ACHN (cell line): Measurements from ENCODE around the gene TLNRD1.
"Not testable (repeated sequence)": the region's sequence is repeated elsewhere in the genome, so short reads cannot be mapped to it uniquely, and the experiment has no call there.

Source experiments
- DNase-seq: peaks from one replicate; pipeline ENCODE4 v3.0.0-alpha.2; 2015
- in situ Hi-C: cut with HindIII; loops from 2 replicates; pipeline ENCODE4 v1.10.0; 2017; ENCODE audit warnings: low sequenced_read_pairs, low pct_ligation_motif_present, low pct_unique_long_range_greater_than_20kb

Gene TLNRD1

DNA sequence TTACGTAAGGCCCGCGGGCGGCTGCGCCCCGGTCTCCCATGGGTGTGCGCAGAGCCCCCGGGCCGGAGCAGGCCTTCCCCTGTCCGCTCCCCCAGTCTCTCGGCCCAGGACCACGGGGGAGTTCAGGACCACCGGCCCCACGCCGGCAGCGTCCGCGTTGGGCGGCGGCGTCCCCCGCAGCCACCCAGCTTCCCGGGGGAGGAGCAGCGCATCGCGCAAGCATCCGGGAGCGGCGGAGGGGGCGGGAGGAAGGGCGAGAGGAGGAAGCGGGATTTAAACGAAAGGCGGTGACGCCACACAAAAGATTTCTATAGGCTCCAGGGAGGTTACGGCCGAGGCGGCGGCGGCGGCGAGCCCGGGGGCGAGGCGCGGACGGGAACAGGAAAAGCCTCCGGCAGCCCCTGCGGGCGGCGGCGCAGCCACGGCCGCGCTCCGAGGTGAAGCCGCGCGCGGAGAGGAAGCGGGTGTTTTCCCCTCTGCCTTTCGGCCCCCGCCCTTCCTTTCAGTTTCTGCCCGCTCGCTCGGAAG, at the start of gene TLNRD1:
TSS of gene TLNRD1 (plus strand) at position 300 of the 528 bp plus-strand sequence. CDS start 1,349 bp downstream, outside the sequence.
- in situ Hi-C loops = no loop called here
- peak; percentile 88 for DNase-seq

DNA sequence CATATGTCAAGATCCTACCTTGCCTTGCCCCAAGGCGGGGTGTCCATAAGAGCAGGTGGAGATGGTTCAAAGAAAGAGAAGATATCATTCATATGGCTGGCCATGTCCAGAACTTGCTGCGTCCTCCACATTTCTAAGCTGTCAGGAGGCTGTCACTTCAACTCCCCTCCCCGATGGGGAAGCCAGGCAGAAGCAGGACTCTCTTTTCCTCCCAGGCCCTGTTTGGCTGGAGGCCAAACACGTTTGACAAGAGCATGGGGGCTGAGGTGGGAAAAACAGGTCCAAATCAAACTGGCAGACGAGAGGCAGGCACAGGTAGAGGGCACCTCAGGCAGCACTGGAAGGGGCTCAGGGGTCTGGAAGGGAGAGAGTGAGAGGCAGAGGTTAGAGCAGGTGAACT, 48.8 kb upstream of the TLNRD1 start:
- in situ Hi-C loops = no loop called here
- DNase-seq = no peak

DNA sequence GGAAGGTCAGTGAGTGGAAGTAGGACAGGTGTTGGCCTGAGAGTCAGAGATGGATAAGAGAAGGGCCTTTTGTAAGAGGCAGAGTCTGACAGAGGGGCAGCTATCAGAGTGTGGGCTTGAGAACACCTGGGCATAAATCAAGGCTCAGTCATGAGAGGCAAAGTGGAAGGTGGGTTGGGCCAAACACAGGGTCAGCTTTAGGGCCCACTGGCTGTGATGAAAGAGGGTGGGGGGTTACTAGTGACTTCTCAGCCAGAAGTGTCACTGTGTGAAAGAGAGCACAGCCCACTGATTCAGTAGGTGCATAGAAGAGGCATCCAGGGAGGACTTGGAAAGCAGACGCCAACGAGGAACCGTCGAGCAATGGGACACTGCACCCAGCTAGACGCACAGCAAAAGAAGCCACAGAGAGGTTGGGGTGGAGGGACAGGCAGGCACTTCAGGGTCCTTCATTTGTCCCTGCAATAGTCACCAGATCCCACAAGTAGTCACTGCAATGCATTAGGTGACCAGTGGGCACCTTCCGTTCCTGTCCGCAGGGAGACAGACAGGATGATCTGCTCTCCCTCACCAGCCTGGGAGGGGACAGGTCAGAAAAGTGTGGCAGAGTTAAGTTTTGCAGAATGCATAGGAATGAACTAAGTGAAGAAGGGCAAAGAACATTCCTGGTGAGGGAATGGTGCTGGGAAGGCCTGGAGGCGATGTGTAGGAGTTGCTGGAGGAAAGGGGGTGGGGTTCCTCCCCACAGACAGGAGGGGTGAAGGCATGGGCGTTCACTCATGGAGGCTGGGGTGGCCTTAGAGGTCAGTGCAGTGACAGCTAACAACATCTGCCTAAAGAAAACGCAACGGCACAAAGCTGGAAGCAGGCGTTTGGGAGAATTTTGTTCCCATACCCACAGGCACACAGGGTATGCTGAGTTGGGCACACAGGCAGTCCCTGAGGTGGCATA, 47.4 kb upstream of the TLNRD1 start:
- in situ Hi-C loops = no loop called here
- no peak for DNase-seq

DNA sequence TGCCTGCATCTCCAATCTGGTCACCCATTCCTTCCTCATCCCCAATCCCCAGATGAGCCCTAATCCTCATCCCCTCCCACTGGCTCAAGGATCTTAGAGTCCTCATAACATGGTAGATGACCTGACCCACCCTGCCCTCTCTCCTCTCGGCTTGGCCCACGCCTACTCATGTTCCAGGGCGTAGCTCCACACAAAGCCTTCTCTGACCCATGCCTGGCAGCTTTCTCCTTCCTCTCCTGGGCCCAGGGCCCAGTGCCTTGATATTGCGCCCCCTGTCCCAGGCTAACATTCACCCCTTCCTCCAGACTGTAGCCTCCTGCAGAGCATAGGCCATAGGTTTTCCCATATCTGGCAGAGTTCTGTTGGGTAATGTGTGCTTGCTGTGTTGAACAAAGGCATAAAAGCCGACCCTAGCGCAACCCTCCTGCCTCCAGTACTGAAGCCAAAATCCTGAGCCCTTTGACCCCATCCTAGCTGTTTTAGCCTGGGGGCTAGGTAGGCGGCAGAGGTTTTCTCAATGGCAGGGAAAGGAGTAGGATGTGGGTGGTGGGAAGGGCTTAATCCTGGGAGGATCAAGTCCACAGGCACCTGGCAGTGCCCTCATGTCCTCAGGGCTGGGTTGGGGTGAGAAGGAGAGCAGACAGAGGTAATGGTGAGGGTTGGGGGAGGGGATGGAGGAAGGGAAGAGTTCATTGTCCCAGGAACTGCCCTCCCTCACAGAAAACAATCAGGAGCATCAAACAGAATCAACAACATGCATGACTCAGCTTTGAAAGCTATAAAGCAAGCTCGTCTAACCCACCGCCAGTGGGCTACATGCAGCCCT, 46.6 kb upstream of the TLNRD1 start:
- no peak for DNase-seq
- in situ Hi-C loops = no loop called here

DNA sequence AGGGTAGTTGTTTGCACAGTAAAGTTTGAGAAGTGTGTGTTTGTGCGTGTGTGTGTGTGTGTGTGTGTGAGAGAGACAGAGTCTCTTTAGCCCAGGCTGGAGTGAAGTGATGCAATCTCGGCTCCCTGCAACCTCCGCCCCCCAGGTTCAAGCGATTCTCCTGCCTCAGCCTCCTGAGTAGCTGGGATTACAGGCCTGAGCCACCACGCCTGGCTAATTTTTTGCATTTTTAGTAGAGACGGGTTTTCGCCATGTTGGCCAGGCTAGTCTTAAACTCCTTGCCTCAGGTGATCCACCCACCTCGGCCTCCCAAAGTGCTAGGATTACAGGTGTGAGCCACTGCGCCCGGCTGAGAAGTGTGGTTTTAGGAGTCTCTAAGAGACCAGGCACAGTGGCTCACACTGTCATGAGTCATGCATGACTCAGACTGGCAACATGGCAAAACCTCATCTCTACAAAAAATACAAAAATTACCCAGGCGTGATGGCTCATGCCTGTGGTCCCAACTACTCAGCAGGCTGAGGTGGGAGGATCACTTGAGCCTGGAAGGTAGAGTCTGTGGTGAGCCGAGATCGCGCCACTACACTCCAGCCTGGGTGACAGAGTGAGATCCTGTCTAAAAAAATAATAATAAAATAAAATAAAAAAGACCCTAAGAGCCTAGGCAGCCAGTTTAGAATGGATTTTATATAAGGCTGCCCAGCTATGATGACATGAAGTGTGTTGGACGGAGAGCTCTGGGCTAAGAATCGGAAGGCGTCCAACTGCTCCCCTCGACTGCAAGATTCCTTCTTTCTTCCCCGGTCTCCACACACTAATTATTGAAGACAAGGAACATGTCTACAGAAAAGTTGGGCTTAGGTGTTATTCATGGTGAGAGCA, 44.9 kb upstream of the TLNRD1 start:
- peak; percentile 92 for DNase-seq
- in situ Hi-C loops = not testable (repeated sequence)

DNA sequence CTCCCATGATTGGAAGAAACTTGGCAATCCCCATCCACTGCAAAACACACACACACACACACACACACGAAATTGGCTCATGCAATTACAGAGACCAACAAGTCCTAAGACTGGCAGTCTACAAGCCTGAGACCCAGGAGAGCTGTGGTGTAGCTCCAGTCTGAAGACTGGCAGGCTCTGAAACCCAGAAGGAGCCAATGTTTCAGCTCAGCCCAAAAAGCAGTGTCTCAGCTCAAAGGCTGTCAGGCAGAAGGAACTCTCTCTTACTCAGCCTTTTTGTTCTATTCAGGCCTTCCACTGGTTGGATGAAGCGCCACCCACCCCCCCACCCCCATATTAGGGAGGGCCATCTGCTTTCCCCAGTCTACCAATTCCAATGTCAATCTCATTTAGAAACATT, 43.2 kb upstream of the TLNRD1 start:
- DNase-seq = no peak
- in situ Hi-C loops = no loop called here

DNA sequence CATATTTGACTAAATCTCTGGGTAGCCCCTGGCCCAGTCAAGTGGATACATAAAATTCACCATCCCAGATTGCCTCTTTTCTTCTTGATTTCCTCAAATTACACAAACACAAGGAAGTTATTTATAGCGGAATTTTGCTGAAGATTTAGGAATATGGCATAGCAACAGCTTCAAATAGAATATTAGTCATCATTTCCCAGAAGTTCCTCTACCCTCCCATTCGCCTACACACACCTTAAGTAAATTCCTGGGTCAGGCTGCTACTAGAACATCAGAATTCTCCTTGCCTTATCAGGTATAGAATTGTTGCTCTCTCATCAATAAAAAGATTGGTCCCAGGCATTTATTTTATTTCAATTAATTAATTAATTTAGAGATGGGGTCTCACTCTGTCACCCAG, 42.7 kb upstream of the TLNRD1 start:
- DNase-seq = no peak

DNA sequence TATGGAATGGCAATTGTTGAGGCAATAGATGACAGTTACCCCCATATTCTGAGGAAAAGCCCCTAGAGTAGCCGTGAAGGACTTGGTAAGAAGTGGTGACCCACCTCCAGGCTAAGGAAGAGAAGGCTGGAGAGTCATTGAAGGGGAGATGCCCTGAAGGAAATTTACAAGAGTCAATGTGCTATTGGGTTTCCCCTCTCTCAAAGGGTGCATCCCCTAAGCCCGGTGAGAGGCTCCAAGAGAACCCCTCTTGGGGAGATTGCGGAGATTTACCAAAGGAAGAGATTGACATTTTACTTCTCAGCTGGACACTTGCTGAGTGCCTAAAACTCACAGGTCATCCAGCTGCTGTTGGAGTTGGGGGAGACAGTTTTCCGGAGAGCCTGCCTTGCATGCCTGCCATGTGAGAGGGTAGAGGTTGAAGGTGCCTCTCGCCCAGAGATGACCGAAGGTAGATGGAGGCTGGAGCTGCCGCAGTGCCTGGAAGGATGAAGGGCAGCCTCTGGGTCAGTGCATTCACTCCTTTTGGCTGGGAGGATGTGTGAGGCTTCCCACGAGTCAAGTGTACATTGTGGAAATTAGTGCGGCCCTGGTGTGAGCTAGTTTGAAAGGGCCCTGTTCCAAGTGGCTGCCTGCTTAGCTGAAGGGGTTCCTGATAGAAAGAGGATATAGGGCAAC, 41.8 kb upstream of the TLNRD1 start:
- in situ Hi-C loops = no loop called here

More for the DNA sequence above, 42.7 kb upstream of the TLNRD1 start:
- in situ Hi-C loops = no loop called here

DNA sequence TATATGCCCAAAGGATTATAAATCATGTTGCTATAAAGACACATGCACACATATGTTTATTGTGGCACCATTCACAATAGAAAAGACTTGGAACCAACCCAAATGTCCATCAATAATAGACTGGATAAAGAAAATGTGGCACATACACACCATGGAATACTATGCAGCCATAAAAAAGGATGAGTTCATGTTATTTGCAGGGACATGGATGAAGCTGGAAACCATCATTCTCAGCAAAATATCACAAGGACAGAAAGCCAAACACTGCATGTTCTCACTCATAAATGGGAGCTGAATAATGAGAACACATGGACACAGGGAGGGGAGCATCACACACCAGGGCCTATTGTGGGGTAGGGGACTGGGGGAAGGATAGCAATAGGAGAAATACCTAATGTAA, 35.3 kb upstream of the TLNRD1 start:
- DNase-seq, in situ Hi-C loops: not testable (repeated sequence)

More for the DNA sequence above, 41.8 kb upstream of the TLNRD1 start:
- DNase-seq = no peak

DNA sequence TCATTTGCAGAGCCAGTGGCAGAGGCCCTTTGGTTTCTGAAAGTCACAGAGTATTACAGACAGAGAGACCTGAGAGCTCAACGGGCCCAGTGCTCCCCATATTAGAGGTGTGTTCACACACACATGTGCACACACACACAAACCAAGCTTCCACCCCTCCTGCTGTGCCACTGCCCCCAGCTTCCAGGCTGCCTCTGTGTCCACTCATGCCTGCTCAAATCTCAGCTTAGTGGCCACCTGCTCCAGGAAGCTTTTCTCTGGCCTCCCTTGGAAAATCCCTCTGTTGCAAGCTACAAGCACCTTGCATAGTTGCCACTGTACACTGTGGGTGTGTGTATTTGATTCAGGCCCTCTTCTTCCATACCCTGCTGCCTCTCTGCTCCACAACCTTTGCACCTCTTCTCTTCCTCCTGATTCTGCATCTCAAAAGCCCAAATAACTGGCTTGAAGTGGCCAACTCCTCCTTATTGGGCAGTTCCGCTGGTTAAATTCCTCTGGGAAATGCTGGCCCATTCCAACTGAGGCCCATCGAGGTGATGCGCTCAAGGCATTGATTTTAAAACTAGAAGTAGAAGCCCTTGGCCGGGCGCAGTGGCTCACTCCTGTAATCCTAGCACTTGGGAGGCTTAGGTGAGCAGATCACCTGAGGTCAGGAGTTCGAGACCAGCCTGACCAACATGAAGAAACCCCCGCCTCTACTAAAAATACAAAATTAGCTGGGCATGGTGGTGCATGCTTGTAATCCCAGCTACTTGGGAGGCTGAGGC, 34.1 kb upstream of the TLNRD1 start:
- in situ Hi-C loops = no loop called here
- DNase-seq = no peak

DNA sequence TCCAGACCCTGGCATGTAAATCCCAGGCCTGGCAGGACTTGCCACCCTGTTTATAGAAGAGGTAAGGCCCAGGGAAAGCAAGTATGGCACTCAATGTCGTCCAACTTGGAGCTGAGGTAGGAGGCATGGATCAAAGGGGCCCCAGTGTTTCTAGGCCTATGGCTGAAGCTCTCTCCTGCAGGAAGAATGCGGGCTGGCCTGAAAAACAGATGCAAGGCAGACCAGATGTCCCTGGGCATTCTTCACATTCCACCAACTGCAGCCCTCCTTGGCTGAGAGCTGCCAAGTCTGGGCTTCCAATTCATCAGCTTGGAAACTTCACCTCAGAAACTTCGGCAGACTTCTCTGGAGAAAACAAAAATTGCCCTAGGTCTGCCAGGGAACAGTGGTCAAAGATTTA, 33.3 kb upstream of the TLNRD1 start:
- DNase-seq = peak; percentile 14
- in situ Hi-C loops = no loop called here

DNA sequence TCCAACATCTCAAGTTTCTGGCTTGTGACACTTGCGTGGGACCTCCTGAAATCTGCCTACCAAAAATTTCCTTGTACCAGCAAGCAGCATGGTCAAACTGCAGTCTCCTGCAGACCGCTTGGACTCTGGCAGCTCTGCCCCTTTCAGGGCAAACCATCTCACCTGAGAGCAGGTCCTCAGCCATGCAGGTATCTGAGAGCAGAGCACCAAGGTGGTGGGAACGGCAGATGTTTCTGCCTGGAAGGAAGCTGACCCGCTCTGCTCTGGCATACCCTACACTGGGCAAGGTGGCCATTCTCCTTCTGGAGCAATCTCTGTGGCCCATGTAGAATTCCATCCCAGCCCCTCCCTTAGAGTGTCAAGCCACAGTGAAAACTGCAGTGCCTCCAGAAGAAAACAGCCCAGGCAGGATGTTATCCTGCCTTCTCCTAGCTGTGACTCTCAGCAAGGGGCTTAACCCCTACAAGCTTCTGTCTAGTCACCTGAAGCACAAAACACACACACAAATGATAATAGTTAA, 32.7 kb upstream of the TLNRD1 start:
- in situ Hi-C loops = no loop called here
- no peak for DNase-seq

DNA sequence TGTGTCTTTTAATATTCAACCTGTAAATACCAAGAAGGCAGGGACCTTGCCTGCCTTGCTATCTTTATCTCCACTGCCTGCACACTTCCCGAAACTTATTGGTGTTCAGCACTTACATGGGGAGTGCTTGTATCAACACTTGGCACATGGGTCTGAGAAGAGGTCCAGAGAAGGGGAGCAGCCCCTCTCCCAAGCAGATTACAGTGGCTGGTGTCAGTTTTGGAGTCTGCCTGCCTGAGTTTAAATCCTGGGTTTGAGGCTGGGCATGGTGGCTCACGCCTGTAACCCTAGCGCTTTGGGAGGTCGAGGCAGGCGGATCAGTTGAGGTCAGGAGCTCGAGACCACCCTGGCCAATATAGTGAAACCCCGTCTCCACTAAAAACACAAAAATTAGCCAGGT, 31.4 kb upstream of the TLNRD1 start:
- no peak for DNase-seq
- in situ Hi-C loops = no loop called here

DNA sequence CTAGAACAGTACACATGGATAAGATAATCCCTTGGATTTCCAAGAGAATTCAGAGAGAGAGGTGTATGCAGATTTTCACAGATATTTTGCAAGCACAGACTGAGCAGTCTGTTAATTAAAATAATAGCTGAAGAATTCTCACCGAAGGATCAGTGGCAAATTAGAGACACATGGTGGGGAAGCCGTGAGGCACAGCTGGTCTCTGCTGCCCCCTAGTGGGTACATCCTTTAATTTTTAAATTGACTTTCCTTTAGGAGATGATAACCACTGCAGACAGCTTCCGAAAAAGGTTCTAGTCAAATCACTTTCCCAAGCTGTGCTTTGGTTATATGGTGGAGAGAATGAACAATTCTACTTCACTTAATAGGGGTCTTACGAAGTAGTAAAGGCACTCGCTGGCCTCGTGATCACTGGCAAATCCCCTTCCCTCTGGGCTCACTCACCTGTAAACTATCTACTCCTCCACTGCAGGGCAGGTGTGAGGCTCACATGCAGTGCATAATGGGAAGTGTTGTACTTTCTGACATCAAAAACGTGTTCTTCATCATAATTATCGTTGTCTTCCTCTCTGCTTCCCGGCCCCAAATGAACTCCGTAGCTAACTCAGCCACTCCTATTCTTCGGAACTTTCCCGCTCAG, 30.6 kb upstream of the TLNRD1 start:
- peak; percentile 54 for DNase-seq
- in situ Hi-C loops = no loop called here

DNA sequence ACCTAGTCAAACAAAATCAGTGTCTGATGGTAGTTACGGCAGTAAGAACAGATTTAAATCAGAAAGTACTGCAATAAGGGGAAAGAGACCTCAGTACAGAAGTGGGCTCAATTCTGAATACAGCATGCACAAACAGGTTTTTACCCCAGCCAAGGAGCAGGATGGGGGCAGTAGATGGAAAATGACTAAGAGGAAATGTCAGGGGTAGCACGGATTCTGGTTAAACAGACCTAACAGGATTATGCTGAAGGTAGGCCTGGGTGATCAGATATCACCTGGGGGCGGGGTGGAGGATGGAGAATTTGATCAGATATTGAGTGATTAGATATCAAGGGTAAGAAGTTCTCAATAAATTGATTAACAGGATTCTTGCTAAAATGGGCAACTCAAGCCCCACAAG, 30.1 kb upstream of the TLNRD1 start:
- in situ Hi-C loops = no loop called here

DNA sequence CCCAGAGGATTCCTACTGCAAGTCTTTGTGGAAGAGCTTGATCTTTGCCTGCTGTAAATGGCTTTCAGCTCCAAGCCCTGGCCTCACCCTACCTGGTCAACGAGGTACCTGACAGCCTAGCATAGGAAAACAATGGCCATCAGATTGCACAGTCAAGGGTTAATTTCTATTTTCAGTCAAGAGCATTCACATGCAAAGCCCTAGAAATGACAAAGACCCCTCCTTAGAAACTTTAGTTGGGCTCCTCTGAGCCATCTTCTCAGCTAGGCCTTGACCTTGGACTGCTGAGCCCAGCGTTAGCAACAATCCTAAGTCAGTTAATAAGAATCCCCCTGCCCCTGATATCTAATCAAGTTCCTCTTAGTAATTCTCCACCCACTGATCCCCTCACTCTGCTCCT, 29.6 kb upstream of the TLNRD1 start:
- no peak for DNase-seq
- in situ Hi-C loops = no loop called here

More for the DNA sequence above, 30.1 kb upstream of the TLNRD1 start:
- no peak for DNase-seq
